ENCODE results near the gene TVP23A.

Gene TVP23A

GRCh38 chr16:10752843-10753523, 65.6 kb downstream of the TVP23A start:
- in situ Hi-C loops (cut with MboI; ENCODE audit: low sequenced_read_pairs): no loop called here

DNA sequence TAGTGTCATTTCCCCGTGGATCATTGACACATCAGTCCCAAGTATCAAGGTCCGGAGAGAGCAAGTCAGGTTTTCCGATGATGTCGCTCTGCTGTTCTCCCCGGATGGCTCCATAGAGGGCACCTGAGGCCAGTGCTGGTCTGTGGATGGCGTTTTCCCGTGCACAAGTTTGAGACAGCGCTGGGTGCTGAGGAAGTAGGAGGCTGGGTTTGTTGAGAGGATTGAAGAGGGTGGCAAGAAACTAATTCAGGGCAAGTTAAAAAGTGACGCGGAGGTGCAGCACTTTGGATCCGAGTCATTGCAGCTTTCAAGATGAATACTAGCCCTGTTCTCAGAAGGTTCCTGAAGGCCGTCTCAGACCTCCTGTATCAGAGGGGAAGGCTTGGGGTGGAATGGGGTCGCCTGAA, 67.3 kb downstream of the TVP23A start:
- in situ Hi-C loops (cut with MboI; ENCODE audit: low sequenced_read_pairs): no loop called here

DNA sequence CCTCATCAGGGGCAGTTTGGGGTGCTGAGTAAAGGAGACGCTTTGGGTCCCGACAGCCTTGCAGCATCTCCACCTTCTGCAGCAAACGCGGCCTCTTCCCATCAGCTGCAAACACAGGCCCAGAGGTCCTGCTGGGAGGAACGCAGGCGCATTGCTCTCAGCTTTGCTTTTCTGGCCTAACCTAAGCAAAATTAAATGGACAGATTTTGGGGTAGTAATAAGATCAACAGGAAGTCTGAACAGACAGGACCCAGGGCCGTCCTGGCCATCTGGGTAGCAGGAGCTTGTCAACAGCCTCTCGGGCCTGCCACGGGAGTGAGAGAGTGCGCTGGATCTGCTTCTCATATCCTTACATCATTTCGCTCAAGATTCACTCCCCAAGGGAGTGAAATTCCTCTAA, 67.8 kb downstream of the TVP23A start:
- in situ Hi-C loops (cut with MboI; ENCODE audit: low sequenced_read_pairs): no loop called here

DNA sequence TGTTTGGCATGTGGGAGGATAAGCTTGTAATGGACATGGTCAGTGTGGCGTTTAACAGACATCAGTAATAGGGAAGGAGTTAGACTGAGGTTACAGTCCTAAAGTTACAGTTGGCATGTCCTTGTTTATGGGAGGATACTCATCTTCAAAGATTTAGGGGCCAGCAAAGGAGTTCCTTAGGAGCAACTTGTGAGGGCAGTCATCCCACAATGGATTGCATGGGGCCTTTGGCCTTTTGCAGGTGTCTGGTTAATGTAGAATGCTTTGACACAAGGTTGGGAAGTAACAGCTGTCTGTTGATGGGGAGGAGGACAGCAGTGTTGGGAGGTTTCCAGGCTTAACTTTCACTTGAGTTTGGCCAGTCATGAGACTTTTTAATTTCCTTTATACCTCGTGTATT, 72.8 kb downstream of the TVP23A start:
- in situ Hi-C loops (cut with MboI; ENCODE audit: low sequenced_read_pairs): loop anchor here (10.0 to 25.0 kb wide), 2 partner anchors 169 to 484 kb away; no protein-coding TSS in a partner anchor

- in situ Hi-C loops (cut with MboI; ENCODE audit: low sequenced_read_pairs): loop anchor here (10.0 to 25.0 kb wide), 2 partner anchors 170 to 482 kb away; no protein-coding TSS in a partner anchor
These were observed 74.1 kb downstream of the TVP23A start for GRCh38 chr16:10744370-10745030.

- in situ Hi-C loops (cut with MboI; ENCODE audit: low sequenced_read_pairs): loop anchor here (10.0 to 25.0 kb wide), 2 partner anchors 171 to 481 kb away; no protein-coding TSS in a partner anchor
These were observed 74.8 kb downstream of the TVP23A start, which contains the start of gene NUBP1 for GRCh38 chr16:10743610-10744369. NUBP1 (plus strand) TSS chr16:10743842; CDS start chr16:10743864, 22 bp downstream.

GRCh38 chr16:10743227-10743609, 75.4 kb downstream of the TVP23A start:
- in situ Hi-C loops (cut with MboI; ENCODE audit: low sequenced_read_pairs): loop anchor here (10.0 to 25.0 kb wide), 2 partner anchors 172 to 481 kb away; no protein-coding TSS in a partner anchor

GRCh38 chr16:10741844-10742243, 76.8 kb downstream of the TVP23A start:
- in situ Hi-C loops (cut with MboI; ENCODE audit: low sequenced_read_pairs): loop anchor here (10.0 to 25.0 kb wide), 2 partner anchors 173 to 480 kb away; no protein-coding TSS in a partner anchor

- in situ Hi-C loops (cut with MboI; ENCODE audit: low sequenced_read_pairs): loop anchor here (10.0 to 25.0 kb wide), 2 partner anchors 174 to 479 kb away; no protein-coding TSS in a partner anchor
These were observed 77.3 kb downstream of the TVP23A start for GRCh38 chr16:10741249-10741648.

GRCh38 chr16:10740845-10741208, 77.8 kb downstream of the TVP23A start:
- in situ Hi-C loops (cut with MboI; ENCODE audit: low sequenced_read_pairs): loop anchor here (10.0 to 25.0 kb wide), 2 partner anchors 174 to 479 kb away; no protein-coding TSS in a partner anchor

GRCh38 chr16:10740000-10740844, 78.4 kb downstream of the TVP23A start:
- in situ Hi-C loops (cut with MboI; ENCODE audit: low sequenced_read_pairs): loop anchor here (10.0 to 25.0 kb wide), 3 partner anchors 175 to 478 kb away; no protein-coding TSS in a partner anchor

GRCh38 chr16:10738231-10739077, 80.1 kb downstream of the TVP23A start:
- in situ Hi-C loops (cut with MboI; ENCODE audit: low sequenced_read_pairs): loop anchor here (10.0 to 25.0 kb wide), 2 partner anchors 224 to 476 kb away; no protein-coding TSS in a partner anchor

DNA sequence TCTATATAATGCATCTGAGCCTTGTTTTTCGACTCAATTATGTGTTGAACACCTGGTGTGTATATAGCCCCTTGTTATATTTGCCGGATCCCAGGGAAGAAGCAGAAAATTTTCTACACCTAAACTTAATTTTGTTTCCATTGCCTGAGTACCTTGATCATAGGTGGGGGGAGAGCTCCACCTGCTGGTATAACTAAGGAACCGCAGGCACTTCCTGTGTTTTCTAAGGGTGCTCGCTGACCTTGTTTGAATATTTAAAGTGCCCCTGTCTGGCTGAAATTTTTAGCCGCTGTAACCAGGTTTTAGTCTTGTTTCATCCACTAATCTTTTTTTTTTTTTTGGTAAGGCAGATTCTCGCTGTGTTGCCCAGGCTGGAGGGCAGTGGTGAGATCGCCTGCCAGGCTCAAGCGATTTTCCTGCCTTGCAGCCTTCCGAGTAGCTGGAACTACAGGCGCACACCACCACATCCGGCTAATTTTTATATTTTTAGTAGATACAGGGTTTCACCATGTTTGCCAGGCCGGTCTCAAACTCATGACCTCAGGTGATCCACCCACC, 81.4 kb downstream of the TVP23A start:
- in situ Hi-C loops (cut with MboI; ENCODE audit: low sequenced_read_pairs): loop anchor here (10.0 to 25.0 kb wide), 2 partner anchors 222 to 475 kb away; no protein-coding TSS in a partner anchor

GRCh38 chr16:10731790-10732189, 86.8 kb downstream of the TVP23A start:
- in situ Hi-C loops (cut with MboI; ENCODE audit: low sequenced_read_pairs): loop anchor here (10.0 to 25.0 kb wide), 2 partner anchors 217 to 469 kb away; no protein-coding TSS in a partner anchor

- in situ Hi-C loops (cut with MboI; ENCODE audit: low sequenced_read_pairs): loop anchor here (10.0 to 25.0 kb wide), 2 partner anchors 215 to 467 kb away; no protein-coding TSS in a partner anchor
These were observed 89.2 kb downstream of the TVP23A start for GRCh38 chr16:10729104-10730048.

DNA sequence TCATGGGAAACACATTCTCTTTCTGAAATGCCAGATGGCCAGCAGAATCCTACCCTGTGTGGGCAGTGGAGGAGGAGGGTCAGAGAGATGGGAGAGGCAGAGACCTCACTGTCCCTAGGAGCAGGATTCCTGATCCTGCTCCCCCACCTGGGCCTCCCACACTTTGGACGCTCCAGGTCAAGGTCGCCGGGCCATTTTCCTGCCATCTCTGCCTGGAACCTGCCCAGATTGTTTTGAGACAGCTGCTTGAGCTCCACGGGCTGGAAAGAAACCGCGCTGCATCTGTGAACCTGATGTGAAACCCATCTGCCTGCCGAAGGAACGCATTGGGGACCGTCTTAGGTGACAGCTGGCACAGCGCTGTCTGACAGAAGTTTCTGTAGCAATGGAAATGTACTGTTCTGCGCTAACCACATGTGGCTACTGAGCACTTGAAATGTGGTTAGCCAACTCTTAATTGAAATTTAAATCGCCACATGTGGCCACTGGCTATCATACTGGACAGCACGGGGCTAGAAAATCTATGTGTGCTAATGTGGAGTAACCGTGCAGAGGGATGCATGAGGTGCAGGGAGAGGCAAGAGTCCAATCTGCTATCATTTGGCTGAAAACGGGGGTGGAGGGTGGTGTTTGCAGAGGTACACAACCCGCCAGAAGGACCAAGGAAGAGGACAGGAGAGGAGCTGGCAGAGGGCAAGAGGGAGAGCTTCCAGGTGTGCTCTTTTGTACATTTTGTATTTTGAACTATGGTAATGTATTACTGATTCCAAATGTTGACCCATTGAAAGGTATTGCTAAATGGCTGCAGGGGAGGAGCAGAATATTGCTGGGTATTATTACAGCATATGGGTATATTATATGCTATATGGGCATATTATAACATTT, 90.3 kb downstream of the TVP23A start:
- in situ Hi-C loops (cut with MboI; ENCODE audit: low sequenced_read_pairs): loop anchor here (25.0 kb wide), 1 partner anchor 466 kb away; no protein-coding TSS in a partner anchor
